GM19328 (cell line): ENCODE data around the gene GPC6.

Source experiments
- ATAC-seq: cut with Tn5 transposase; IDR thresholded peaks from one replicate; pipeline ENCODE4 v1.9.1; 2021; ENCODE audit warnings: mild to moderate bottlenecking, moderate library complexity; ENCODE audit not compliant: unreplicated experiment

Gene GPC6

DNA sequence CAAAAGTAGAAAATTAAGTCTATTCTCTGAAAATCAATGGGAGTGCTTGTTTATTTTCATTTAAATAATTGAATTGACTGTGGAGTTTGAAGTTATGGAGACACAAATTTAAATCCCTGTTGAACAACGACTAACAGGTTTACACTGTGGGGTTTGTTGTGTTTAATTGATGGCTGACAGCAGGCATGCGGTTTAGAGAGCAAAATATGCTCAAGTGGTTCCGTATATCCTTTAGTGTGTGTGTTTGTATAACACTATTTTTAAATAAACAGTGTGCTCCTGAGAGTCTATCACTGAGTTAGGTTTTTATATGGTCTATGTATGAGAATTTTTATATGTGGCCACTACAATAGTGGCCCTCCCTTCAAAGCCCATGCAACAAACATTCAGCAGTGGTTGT, 332.0 kb downstream of the GPC6 start:
- no peak for ATAC-seq

GRCh38 chr13:93559718-93560117, 333.1 kb downstream of the GPC6 start:
- ATAC-seq = no peak

- no peak for ATAC-seq
These were observed 335.1 kb downstream of the GPC6 start for GRCh38 chr13:93561576-93562225.

DNA sequence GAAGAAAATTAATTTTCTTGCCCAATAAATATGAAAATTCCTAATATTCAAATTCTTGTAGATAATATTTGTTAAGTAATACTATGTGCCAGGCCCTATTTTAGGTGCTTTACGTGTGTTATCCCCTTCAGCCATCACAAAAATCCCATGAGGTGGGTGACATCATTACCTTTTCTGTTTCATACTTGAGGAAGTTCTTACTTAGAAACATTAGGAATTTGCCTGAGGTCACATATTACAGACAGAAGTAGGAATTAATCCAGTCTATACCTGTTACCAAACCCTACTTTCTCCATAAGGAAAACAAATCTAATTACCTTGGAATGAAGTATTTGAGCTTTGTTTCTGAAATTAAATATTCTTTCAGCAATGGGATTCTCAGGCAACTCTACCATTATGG, 336.1 kb downstream of the GPC6 start:
- ATAC-seq = no peak

DNA sequence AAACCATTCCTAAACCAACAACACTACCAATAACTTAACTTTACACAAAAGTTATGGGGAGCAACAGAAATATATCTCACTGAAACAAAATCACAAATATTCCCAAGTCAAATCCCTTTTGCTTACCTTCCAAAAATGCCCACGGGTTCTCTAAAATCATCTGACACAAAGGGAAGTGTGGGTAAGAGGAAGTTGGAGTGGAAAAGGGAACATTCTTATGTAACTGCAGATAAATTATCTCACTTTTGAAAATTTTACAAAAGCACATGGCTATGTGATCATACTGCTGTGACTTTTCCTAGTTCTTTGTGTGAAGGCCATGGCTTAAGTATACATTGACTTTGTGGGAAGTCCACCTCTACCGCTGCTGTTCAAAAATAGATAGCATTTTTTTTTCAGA, 350.5 kb downstream of the GPC6 start:
- no peak for ATAC-seq

DNA sequence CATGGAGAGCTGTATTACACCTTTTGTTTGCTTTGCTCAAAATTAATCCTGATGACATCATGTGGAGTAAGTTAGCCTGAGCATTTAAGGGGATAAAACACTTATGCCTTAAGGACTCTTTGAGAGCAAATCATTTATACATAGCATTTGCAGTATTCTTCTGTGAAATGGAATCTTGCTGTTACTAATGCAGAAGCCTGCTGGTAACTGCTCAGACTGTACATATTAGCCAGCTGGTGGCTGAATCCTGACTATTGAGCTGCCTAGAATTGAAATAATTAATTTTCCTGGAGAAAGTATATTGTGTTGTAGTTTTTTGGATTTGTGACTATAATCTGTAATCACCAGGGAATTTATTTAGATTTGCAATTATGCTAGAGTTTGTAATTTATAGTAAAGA, 363.2 kb downstream of the GPC6 start:
- no peak for ATAC-seq

DNA sequence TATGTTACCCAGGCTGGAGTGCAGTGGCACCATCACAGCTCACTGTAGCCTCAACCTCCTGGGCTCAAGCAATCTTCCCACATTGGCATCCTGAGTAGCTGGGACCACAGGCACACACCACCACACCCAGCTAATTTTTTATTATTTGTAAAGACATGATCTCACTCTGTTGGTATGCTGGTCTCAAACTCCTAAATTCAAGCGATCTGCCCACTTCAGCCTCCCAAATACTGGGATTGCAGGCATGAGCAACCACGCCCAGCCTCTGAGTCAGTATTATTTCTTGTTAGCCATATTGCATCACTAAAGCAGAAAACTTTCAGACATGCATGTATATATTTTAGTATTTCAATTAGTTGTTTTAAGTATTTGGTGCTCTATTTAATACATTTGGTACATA, 376.4 kb downstream of the GPC6 start:
- no peak for ATAC-seq

DNA sequence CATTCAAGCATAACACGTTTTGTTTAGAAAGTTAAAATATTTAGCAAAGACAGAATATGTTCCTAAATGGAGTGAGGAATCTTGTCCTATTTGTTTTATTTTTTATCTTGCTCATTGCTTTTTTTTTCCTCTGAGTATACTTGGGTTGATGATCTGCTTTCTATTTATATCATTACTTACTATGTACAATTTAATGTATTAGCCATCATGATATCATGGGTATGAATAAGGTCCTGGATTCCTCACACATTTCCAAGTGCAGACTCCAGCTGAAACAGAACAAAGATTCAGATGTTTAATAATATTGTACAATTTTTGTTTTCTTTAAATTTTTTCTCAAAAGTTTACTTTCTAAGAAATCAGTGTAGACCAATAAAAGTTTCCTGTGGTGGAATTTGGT, 388.2 kb downstream of the GPC6 start:
- ATAC-seq = no peak

- no peak for ATAC-seq
These were observed 393.7 kb downstream of the GPC6 start for GRCh38 chr13:93620181-93620765.

DNA sequence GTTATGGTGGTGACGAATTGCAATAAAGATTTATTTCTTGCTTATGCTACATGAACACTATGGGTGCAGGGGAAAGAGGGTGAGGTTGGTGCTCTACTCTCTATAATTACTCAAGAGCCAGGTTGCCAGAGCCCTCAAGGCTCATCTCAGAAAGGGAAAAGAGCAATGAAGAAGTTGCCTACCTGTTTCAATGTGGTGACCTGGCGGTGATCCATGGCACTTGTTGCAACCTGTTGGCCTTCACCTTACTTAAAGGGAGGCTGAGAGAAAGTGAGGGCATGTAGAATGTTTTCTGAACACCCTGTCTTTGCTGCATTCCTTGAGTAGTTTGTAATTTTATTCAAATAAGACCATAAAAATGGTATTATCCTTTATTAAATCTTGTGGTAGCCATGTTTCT, 394.4 kb downstream of the GPC6 start:
- ATAC-seq = no peak

DNA sequence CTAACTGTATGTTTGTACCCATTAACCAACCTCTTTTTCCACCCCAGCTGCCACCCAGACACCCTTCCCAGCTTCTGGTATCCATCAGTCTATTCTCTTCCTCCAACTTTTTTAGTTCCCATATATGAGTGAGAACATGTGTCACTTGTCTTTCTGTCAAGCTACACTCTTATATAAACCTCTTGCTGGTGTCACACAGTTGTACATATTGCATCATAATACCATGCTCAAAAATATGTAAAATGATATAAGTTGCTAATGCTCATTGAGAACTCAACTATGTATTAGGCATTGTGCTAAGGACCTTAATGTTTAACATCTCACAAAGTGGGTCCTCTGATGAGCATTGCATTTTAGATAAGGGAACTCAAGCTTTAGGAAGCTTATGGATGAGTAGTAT, 395.4 kb downstream of the GPC6 start:
- no peak for ATAC-seq

DNA sequence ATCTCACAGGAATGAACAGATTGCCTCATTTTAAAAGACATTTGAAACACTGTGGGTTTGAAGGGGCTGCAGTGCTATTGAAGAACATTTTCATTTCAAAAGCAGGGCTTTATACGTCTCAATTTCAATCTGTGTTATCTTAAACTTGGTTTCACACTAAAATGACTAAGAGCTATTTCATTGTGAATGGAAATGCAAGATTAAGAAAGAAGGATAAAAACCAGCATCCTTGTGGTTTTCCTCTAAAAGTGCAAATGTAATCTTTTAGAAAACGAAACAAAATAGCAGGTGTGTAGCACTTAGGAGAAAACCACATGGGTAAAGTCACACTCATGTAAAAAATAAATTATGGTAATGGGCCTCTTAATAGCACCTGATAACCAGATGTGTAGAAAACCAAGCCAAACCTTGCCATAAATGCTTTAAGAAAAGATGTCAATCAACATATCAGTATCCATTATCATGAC, 397.7 kb downstream of the GPC6 start:
- no peak for ATAC-seq

- no peak for ATAC-seq
These were observed 398.9 kb downstream of the GPC6 start for GRCh38 chr13:93625536-93625935.

- ATAC-seq = no peak
These were observed 401.7 kb downstream of the GPC6 start for GRCh38 chr13:93628136-93628797.

DNA sequence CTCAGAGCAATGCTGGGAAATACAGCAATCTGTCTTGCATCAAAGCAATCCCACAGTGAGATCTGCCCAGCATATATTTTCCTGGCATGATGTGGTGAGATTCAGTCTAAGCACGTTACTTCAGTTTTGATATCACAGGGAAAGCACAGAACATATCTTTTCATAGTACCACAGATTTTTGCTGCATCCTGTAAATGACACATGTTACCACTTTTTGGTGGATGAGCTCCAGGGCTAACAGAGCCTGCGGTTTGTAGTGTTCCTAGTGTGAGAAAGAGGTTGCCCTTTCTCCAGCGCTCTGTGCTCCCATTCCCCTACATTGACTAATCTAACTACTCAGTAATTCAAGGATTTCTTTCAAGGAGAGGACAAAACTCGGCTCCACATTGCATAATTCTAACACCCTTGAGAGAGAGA, 409.0 kb downstream of the GPC6 start:
- no peak for ATAC-seq

DNA sequence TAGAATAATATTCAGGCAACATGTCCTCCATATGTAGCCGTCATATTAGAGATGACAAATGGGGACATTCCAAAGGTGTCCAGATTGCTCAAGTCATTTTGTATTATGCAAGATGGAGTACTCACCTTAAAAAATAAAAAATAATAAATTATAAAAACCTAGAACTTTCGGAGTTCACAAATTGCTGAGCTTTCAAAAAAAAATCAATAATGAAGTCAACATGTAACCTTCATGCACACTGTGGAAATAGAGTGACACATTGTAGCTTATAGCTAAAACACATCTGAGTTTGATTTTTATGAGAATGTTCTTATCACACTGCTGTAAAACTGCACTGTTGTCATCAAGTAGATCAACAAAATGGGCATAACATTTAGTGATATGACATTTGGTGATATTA, 411.2 kb downstream of the GPC6 start:
- no peak for ATAC-seq

DNA sequence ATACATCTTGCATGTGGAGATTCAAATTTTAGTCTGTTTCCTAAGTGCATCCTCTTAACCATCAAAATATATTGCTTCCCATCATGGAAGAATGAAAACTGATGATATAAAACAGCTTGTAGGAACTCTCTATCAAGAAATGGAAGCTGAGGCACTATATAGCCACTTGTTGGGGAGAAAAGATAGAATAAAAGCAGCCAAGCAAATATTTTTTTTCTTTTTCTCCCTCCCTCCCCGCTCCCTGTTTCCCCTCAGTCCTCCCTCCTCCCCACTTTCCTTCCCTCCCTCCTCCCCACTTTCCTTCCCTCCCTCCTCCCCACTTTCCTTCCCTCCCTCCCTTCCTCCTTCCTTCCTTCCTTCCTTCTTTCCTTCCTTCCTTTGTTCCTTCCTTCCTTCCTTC, 413.8 kb downstream of the GPC6 start:
- ATAC-seq = no peak

DNA sequence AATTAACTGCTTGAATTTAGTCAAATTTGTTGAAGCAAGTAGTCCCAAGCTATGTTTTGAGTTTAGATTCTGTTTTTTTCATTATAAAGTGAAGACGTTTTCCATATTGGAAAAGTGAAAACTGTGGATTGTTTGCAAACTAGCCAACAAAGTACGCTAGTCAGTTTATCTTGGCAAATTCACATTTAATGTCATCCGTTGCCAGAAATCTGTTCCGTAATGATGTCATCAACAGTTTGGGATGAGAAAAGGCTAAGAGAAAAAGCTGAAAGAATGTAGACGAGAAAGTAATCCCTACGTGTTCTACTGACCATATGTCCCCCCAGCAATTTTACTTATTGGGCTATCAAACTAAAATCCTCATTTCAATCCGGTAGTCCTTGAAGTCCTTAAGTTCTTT, 419.6 kb downstream of the GPC6 start:
- no peak for ATAC-seq

DNA sequence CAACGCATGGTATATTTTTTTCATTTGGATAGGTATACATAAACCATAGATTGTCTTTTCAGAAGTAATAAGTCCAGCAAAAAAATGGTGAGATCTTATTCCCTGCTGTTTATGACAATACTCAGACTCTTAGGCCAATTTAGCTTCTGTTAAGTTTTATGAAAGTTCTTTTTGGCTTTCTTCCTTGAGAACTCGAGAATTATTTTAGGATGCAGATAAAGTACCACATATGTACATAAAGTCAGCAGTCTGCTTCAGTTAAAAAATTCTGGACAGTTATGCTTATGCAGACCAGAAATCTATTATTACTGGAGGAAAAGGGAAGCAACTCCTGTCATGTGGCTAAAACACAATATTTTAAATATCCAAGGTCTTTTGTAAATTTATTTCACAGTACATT, 422.9 kb downstream of the GPC6 start:
- ATAC-seq = no peak

- no peak for ATAC-seq
These were observed 427.2 kb downstream of the GPC6 start for GRCh38 chr13:93653776-93654175.

DNA sequence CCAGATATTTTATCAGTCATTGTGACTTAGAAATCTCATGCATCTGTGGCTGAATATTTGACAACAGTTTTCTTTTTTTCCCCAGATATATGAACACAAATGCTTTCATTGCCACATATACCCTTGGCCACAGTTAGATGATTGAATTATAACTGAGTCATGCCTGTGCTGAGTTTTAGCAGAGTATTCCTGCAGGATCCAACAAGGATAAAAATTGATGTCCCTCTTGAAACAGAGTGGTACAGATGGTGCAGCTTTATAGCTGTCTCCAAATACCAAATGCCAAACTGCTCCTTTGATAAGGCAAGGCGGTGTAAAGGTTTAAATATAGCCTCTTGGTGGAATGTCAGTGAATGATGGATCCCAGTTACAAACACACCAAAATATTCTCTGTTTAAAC, 428.5 kb downstream of the GPC6 start:
- no peak for ATAC-seq

GRCh38 chr13:93660391-93661063, 433.9 kb downstream of the GPC6 start:
- ATAC-seq = no peak
